ENCODE data around the gene SLC44A3. TPM values are rescaled to one million over a fixed set of nuclear protein-coding genes. Genes with fewer than 3 reads are reported as not detected.

Gene SLC44A3
- total and polyA plus RNA-seq, 11 donors = 1.3 to 8.8 (median 5.8) TPM

DNA sequence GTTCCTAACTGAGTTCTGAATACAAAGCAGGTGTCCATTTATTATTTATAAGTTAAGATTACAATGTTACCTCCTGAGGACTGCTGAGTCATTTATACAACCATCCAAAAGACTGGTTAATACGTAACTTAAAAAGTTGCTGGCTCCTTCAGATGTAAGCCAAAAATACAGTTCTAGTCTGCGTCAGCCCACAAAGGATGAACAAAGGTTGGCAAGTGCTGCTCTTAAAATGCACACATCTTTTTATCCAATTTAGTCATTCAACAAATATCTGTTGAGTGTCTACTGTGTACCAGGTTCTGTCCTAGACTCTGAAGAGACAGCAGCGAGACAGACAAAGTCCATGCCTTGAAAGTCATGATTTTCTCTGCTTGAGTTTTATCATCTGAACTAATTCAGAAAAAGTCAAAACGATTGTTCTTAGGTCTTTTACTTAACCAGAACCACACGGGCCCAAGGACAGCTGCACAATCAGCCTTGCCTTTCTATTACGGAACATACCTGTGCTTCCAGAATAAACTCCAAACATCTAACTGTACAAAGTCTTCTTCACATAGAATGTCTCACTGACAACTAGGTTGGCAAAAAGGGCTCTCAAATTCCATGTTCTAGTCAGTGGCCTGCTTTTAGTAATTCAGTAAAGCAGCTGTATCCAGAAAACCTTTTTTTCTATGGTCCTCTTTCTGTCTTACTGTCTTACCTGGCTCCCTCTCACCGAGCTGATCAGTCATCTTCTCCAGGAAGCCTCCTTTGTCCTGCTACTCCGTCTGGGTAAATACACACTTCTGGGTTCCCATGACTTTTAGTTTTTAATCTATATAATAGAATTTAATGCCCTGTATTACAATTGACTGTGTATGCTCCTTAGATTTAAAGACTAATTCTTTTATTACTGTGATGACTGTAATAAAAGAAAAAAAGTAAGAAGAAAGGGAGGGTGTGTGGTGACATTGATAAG lies 122.3 kb downstream of the SLC44A3 start:
- peaks cover 0 to 31% (median 12%) of the 10 kb centered on the region in 12 donors for H3K4me1 ChIP-seq
- WGBS, 4 donors = 81 to 92% (median 86%) methylated on average over 8 of the region's 8 CpGs
- no peak overlapping the region for H3K27ac ChIP-seq
- no peak for DNase-seq
- TF ChIP-seq POLR2A (IDR thresholded peaks at IDR 0.05) = no peak
- TF ChIP-seq, protein P1, sequence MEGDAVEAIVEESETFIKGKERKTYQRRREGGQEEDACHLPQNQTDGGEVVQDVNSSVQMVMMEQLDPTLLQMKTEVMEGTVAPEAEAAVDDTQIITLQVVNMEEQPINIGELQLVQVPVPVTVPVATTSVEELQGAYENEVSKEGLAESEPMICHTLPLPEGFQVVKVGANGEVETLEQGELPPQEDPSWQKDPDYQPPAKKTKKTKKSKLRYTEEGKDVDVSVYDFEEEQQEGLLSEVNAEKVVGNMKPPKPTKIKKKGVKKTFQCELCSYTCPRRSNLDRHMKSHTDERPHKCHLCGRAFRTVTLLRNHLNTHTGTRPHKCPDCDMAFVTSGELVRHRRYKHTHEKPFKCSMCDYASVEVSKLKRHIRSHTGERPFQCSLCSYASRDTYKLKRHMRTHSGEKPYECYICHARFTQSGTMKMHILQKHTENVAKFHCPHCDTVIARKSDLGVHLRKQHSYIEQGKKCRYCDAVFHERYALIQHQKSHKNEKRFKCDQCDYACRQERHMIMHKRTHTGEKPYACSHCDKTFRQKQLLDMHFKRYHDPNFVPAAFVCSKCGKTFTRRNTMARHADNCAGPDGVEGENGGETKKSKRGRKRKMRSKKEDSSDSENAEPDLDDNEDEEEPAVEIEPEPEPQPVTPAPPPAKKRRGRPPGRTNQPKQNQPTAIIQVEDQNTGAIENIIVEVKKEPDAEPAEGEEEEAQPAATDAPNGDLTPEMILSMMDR (IDR thresholded peaks at IDR 0.05) = no peak
- H3K9me3 ChIP-seq = no peaks in the 10 kb centered on the region
- no peak overlapping the region for H3K4me3 ChIP-seq
- no peak for ATAC-seq
- intact Hi-C loops (cut with DNase I) = no loop called here
- H3K27me3 ChIP-seq = no peaks in the 10 kb centered on the region
- no peaks in the 10 kb centered on the region for H3K36me3 ChIP-seq

Other genes with a start within 250 kb of the SLC44A3 start
- gene CNN3, start 106.8 kb downstream of the SLC44A3 start, total RNA-seq = 100 to 1,000 TPM in 1 of 9 donors, 10 to 100 TPM in 8; 53.0 to 115 (median 74.1) TPM
- 10 to 100 TPM; 23.8 to 63.4 TPM for gene CNN3, start 106.8 kb downstream of the SLC44A3 start, polyA plus RNA-seq

Measured in heart left ventricle (tissue), 16 donors.